Measurements from ENCODE around the gene RASA2.

GRCh38 chr3:141657516-141657915, 170.7 kb downstream of the RASA2 start:
- TF ChIP-seq POLR2A (IDR thresholded peaks at IDR 0.05) (no peak), CTCF (IDR thresholded peaks at IDR 0.05) (no peak), POLR2AphosphoS5 (IDR thresholded peaks at IDR 0.05) (no peak), EP300 (IDR thresholded peaks at IDR 0.05) (no peak)
